HG02852 (cell line): ENCODE data around the gene AVPR2.

Experiments used
- ATAC-seq: cut with Tn5 transposase; IDR thresholded peaks from one replicate; pipeline ENCODE4 v1.9.1; 2021; ENCODE audit warnings: mild to moderate bottlenecking, moderate library complexity; ENCODE audit not compliant: unreplicated experiment

Gene AVPR2

DNA sequence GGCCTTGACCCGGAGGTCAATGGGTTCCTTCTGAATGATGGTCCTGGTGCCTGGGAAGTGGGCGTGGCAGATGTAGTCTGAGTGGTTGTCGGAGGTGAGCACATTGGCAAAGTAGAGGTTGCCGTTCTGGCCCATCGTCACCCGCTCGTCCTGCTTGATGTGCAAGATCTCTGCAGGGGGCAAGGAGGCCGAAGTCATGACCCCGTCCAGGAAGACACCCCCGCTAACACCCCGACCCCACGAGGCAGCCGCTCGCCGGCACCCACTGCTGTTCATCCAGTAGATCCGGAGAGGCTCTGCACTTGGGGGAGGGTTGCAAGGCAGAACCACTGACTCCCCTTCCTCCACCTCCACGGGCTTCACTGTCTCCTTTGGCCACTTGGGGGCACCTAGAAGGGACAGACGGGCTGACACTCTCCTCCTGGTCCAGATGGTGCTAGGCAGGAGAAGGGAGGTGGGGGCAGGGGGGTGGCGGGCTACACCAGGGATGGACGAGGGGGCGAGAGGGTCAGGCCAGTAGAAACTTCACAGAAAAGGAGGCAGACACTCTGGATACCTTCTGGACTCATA is 33.6 kb upstream of the AVPR2 start:
- no peak for ATAC-seq

DNA sequence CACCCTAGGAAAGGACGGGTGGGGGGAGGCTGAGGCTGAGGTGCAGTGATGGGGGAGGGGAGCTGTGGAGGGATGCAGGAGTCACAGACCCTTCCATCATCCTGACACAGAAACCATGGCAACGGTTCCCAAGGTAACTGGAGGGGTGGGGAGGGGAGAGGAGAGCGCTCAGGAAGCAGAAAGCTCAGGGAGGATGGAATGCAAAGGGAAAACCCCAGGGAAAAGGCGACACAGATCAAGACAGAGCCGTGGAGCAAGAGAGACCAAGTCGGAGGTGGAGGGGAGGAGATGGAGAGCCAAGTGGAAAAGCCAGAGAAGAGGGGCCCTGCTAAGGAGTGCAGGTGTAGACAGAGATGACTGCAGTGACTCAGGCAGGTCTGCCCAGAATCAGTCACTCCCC is 33.0 kb upstream of the AVPR2 start:
- ATAC-seq = no peak

GRCh38 chrX:153871946-153872878 is 32.3 kb upstream of the AVPR2 start:
- no peak for ATAC-seq

DNA sequence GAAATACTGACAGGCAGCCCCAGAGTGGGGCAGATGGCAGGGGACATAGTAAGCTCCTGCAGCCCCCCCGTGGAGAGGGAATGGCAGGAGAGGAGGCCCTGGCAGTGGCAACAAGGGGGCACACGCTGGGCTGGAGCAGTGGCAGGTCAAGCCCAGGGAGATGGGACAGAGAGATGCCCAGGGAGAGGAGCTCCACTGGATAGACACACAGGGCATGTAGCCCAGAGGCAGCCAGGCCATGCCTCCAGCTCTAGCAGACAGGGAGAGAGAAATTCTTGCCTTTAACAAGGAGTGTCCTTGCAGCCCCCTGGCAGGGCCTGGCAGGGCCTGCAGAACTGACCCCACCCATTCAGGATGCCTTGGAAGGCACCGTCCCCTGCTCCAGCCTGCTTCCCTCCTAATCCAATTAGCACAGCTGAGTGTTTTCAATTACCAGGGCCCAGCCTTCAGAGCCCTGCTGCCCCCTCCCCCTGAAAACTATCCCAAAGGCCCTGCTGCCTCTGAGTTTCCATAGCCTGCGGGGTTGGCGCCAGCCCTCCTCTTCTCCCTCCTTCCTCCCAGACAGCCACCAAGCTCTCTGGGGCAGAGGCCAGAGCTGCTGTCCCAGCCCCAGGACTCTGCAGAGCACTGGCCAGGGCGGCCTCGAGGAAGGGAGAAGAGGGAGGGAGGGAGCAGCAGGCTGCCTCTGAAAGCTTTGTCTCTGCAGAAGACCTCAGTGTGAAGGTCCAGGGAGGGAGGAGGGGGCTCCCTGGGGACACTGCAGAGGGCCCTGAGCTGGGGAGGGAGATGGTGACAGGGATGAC is 31.0 kb upstream of the AVPR2 start:
- ATAC-seq = no peak

GRCh38 chrX:153874085-153874365 is 30.4 kb upstream of the AVPR2 start:
- ATAC-seq = no peak

DNA sequence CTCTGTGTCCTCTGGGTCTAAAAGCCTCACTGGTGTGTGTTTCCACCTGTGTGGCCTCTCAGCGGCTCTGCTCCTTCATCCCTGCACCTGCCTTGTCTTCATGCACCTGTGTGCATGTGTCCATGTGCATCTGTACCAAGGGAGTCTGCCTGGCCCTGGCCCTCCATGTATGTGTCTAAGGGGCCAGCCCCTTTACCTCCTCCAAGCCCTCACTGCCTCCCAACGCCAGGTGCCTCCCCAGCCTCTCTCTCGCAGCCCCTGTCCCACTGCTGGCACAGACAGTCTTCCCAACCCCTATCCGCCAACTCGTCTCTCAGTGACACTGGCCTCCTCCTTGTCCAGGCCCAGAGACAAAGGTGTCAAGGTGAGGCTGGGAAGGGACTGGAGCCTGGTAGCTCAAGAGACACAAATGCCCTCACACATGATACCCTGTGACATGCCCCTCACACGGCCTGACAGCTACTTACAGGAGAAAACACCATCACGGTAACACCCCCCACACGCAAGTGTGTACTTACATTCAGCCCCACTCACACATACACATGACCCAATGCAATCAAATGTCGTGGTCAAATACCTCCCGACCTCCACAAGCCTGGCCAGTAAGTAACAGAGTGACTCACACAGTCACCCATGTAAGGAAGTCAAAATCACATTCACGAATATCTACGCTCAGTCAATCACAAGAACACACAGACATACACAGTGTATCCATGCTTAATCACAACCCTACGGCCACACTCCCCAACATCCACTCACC is 29.9 kb upstream of the AVPR2 start:
- no peak for ATAC-seq

DNA sequence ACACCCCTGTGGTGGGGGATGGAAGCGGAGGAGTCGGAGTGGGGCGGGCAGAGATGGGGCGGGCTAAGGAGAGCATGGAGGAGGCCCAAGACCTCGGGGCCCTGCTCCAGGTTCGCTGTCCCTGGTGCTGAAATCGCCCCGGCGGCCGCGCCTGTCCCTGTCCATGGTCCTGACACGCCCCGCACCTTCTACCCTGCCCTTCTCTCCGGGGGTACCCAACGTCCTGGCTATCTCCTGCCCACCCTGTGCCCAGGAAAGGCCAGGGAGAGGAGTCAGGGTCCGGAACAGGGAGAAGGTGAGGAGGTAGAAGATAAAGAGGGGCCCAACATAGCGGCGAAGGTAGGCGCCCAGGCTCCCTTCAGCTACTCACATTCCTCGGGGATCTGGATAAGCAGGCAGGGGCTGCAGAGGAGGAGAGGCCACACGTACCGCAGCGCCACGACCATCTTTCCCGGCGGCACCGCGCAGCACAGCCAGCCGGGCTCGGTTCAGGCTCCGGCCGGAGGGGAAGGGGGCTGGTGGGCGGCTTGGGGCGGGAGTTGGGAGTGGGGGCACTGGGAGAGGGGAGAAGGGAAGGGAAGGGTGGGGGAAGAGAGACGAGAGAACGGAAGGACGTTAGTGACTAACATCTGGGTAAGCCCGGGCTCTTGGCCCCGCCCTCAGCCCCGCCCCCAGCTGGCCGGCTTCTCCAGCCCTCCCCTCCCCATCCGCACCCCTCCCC is 28.9 kb upstream of the AVPR2 start:
- ATAC-seq = no peak

GRCh38 chrX:153876112-153876491 is 28.4 kb upstream of the AVPR2 start:
- ATAC-seq = no peak

- ATAC-seq = no peak
Measured at GRCh38 chrX:153877571-153878261, 26.8 kb upstream of the AVPR2 start.

DNA sequence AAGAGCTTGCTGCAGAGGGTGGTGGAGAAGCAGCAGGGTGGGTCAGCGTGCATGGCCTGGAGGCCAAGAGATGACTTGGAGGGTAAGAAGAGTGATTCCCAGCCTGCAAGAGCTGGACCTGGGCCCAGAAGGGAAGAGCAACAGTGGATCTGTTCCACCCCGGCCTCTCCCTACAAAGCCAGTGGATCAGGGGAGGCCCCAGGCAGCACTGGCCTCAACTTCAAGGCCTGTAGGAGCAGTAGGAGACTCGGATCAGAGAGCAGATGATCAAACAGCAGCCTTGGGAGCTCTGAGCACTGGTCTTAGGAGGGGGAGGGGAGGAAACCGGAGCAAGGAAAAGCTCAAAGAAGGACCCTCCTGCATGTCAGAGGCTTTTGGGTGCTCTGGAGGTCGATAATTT is 26.1 kb upstream of the AVPR2 start:
- no peak for ATAC-seq

GRCh38 chrX:153878969-153879653 is 25.4 kb upstream of the AVPR2 start:
- no peak for ATAC-seq

GRCh38 chrX:153879741-153880439 is 24.6 kb upstream of the AVPR2 start:
- no peak for ATAC-seq

GRCh38 chrX:153880440-153880815 is 24.0 kb upstream of the AVPR2 start:
- ATAC-seq = no peak

DNA sequence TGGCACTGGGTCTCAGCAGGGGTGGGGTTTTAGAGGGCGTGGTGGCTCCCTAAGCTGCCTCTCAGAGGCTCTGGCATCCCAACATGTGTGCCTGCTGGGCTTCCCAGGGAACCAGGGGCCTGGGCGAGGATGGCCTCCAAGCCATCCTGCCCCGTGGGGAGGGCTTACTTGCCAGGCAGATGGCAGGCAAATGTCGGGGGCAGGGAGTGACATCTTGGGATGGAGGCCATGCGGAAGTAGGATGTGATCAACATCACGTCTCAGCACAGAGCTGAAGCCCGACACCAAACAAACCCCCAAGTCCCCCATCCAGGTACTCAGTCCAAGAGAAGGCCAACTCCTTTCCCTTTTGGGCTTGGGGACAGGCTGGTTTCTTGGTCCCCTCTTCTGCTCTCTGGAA is 23.2 kb upstream of the AVPR2 start:
- no peak for ATAC-seq

GRCh38 chrX:153882086-153882498 is 22.4 kb upstream of the AVPR2 start:
- ATAC-seq = no peak

GRCh38 chrX:153882557-153882956 is 21.9 kb upstream of the AVPR2 start:
- no peak for ATAC-seq

- no peak for ATAC-seq
Measured at GRCh38 chrX:153883163-153883843, 21.2 kb upstream of the AVPR2 start.

- ATAC-seq = no peak
Measured at GRCh38 chrX:153884136-153884535, 20.3 kb upstream of the AVPR2 start.
